Esophagus (tissue), 2 donors: Measurements from ENCODE around the gene RPL36A. TPM values are rescaled to one million over a fixed set of nuclear protein-coding genes. Genes with fewer than 3 reads are reported as not detected.

Experiments used
- H3K27ac ChIP-seq, 2 donors: one replicate each; pipeline ENCODE4 v1.5.1; 2013; ENCODE audit warnings: low read depth in 2 of 2, mild to moderate bottlenecking in 2 of 2, inconsistent platforms in 1 of 2, low read length in 1 of 2, moderate library complexity in 1 of 2
- H3K27me3 ChIP-seq, 2 donors: one replicate each; pipeline ENCODE4 v1.6.1; 2013; ENCODE audit warnings: low read length in 2 of 2, control low read depth in 1 of 2, mild to moderate bottlenecking in 1 of 2; ENCODE audit not compliant: insufficient read depth in 2 of 2, control insufficient read depth in 1 of 2
- H3K36me3 ChIP-seq, 2 donors: one replicate each; pipeline ENCODE4 v1.6.1; 2013; ENCODE audit warnings: low read length in 1 of 2; ENCODE audit not compliant: control insufficient read depth in 2 of 2, insufficient read depth in 2 of 2
- H3K4me1 ChIP-seq, 2 donors: one replicate each; pipeline ENCODE4 v1.6.1; 2013; ENCODE audit warnings: low read length in 1 of 2; ENCODE audit not compliant: control insufficient read depth in 2 of 2, insufficient read depth in 2 of 2
- H3K4me3 ChIP-seq, 2 donors: one replicate each; pipeline ENCODE4 v1.5.1; 2013; ENCODE audit warnings: low read length in 2 of 2, mild to moderate bottlenecking in 2 of 2, low read depth in 1 of 2, moderate library complexity in 1 of 2
- H3K9me3 ChIP-seq, 2 donors: one replicate each; pipeline ENCODE4 v1.6.1; 2013; ENCODE audit warnings: mild to moderate bottlenecking in 2 of 2, low read depth in 1 of 2, low read length in 1 of 2, moderate library complexity in 1 of 2; ENCODE audit not compliant: control insufficient read depth in 2 of 2, insufficient read depth in 1 of 2
- WGBS, 2 donors: extraction: QIAGEN DNeasy Blood & Tissue Kit; methylation state at CpG; one replicate each; pipeline ENCODE4 v1.1.7; 2013; 5-methylcytosine and 5-hydroxymethylcytosine counted together
- polyA plus RNA-seq, 2 donors: library from polyadenylated mRNA; stranded (reverse); fragments of 200-250 nt; gene quantifications; one replicate each; pipeline ENCODE4 v1.2.3, GENCODE V29; 2013
- donor health status: healthy with polysubstance abuse.
- donor health status: Bipolar disorder and iron deficiency.

RPL36A gene
- polyA plus RNA-seq, 2 donors: 2,702 to 2,895 TPM

DNA sequence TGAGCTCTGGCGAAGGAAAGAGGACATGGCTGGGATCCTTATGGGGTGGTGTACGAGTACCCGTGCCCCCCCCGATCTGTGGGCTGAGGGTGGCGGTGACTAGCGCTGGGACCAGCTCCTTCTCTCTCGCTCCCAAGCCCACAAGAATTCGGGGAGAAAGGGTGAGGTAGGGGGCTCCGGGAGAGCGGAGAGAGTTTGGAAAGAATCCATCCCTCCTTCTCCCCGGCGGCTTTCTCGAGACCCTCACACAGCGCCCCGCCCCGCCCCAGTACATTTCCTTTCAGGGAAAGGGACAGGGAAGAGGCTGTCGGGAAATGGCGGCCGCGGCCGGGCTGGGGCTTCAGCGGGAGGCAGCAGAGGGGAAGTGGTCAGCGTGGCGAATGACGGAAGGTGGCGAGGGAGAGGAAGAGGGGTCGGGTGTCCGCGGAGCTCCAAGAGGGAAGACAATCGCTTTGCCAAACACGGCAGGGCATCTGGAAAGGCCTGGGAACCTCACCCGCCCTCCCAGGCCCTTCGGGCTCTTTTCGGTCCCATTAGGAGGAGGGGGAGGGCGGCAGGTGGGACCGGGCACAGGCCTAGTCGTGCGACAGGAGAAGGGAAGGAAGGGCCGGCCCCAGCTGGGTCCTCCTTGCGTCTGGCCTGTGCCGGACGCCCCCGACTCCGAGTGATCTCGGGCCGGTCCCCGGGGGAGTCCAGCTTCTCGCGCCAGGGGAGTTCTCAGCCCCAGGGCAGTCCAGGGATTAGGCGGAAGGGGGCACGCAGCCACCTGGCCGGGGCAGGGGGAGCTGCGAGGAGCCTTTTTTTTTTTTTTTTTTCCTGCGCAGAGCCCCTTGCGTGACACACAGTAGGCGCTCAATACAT is 27.4 kb downstream of the RPL36A start:
- Histone ChIP-seq H3K36me3 (no peaks in the 10 kb centered on the region), H3K4me3 (peak overlapping the region; percentile 59 to 68), H3K4me1 (peaks cover 0 to 3% of the 10 kb centered on the region in 2 donors), H3K27ac (peak overlapping the region; percentile 83 to 84), H3K27me3 (no peaks in the 10 kb centered on the region), H3K9me3 (no peaks in the 10 kb centered on the region)
- WGBS, 2 donors: 1 to 25% methylated on average over 55 to 56 of the region's 56 CpGs

DNA sequence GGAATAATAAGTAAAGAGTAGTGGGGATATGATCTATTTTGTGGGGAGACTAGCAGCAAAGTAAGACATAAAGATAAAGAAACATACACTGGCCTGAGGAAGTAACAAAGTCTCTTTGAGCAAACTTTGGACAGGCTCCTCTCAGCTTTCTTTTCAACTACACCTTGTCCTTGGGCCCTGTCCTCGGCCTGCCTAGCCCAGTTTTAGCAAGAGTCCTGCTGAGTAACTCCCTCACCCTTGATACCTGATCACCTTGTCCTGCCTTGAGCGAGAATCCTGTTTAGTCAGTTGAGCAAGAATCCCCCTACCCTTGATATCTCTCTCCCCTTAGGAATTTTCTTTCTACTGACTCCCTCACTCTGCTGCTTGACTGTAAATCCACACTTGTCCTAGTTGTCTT is 28.7 kb downstream of the RPL36A start:
- WGBS, 2 donors: 42 to 85% methylated on average over 2 of the region's 2 CpGs
- Histone ChIP-seq H3K27ac (no peak overlapping the region), H3K4me3 (no peak overlapping the region)

DNA sequence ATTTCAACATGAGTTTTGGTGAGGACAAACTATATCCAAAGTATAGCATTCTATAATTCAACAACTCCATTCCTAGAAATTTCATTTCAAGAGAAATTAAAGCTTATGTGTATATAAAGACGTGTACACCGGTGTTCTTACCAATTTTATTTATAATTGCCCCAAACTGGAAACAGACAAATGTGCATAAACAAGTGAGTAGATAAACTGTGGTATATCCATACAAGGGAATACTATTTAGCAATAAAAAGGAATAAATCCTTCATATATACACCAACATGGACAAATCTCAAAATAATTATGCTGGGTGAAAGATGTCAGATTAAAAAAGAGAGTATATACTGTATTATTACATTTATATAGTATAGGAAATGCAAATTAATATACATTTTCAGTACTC is 37.1 kb downstream of the RPL36A start:
- no peaks in the 10 kb centered on the region for H3K36me3 ChIP-seq
- H3K27ac ChIP-seq: no peak overlapping the region
- no peaks in the 10 kb centered on the region for H3K27me3 ChIP-seq
- no peak overlapping the region for H3K4me3 ChIP-seq
- WGBS, 2 donors: 88 to 95% methylated on average over 2 of the region's 2 CpGs
- no peaks in the 10 kb centered on the region for H3K4me1 ChIP-seq
- no peaks in the 10 kb centered on the region for H3K9me3 ChIP-seq

More for the DNA sequence above, 28.7 kb downstream of the RPL36A start:
- peaks cover 0 to 3% of the 10 kb centered on the region in 2 donors for H3K4me1 ChIP-seq
- no peaks in the 10 kb centered on the region for H3K9me3 ChIP-seq
- H3K27me3 ChIP-seq: no peaks in the 10 kb centered on the region
- H3K36me3 ChIP-seq: no peaks in the 10 kb centered on the region

- Histone ChIP-seq H3K36me3 (no peaks in the 10 kb centered on the region), H3K9me3 (no peaks in the 10 kb centered on the region), H3K4me1 (no peaks in the 10 kb centered on the region), H3K27me3 (no peaks in the 10 kb centered on the region), H3K4me3 (no peak overlapping the region), H3K27ac (no peak overlapping the region)
- 79 to 84% methylated on average over 1 of the region's 1 CpG for WGBS, 2 donors
These were observed 39.1 kb downstream of the RPL36A start for GRCh38 chrX:101429934-101430333.

DNA sequence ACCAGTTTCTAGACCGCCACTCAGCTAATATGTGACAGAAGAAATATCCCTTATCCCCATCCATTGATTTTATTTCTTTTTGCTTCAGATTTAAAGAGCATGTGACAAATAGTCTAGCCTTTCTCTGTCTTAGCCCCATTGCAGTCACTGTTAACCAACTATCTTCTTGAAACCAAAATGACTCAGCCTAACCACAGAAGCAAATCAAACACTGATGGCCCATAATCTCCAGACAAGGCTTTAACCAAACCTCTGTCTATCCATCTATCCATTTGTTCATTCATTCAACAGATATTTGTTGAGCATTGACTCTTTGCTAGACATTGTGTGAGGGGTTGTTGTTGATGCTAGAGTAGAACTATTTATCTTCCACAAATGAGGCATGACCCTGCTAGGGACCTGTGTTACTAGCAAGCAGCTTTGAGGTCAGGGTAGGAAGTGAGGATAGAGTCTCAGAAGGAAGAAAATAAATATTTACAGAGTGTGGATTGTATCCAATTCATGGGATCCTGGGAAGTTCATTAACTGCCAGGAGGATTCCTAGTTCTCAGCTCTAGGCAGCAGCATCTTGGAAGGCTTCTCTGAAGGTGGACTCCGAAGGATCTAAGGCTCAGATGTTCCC is 39.8 kb downstream of the RPL36A start:
- 80 to 98% methylated on average over 2 of the region's 2 CpGs for whole genome bisulfite sequencing, 2 donors
- no peaks in the 10 kb centered on the region for H3K27me3 ChIP-seq
- H3K4me1 ChIP-seq: no peaks in the 10 kb centered on the region
- no peaks in the 10 kb centered on the region for H3K9me3 ChIP-seq
- no peak overlapping the region for H3K27ac ChIP-seq
- H3K36me3 ChIP-seq: no peaks in the 10 kb centered on the region
- H3K4me3 ChIP-seq: no peak overlapping the region

DNA sequence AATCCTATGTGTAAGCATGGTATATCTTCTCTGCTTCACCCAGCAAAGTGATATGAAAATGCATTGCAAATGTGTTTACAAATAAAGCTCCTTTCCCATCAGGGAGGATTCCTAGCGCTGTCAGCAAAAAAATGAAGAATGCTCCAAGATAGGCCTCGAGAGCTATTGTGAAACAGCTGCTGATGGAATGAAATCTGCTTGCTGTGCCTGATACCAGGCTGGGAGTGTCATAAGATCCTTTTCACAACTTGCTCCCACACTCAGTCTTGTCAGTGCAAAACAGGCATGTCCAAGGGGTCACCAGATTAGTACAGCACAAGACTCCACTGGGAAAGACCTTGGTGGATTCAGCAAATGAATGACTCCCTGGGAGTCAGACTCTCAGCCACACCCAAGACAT is 51.3 kb downstream of the RPL36A start:
- Histone ChIP-seq H3K36me3 (peaks cover 0 to 5% of the 10 kb centered on the region in 2 donors), H3K27ac (no peak overlapping the region), H3K4me3 (no peak overlapping the region), H3K4me1 (no peaks in the 10 kb centered on the region), H3K9me3 (no peaks in the 10 kb centered on the region), H3K27me3 (no peaks in the 10 kb centered on the region)
- 82 to 86% methylated on average over 2 of the region's 2 CpGs for WGBS, 2 donors

Other genes starting within 250 kb of the RPL36A start
- gene DRP2, start 171.2 kb upstream of the RPL36A start, polyA plus RNA-seq: under 1 TPM; 0.06 TPM
- under 1 TPM; 0.07 to 0.14 TPM for gene TAF7L, start 99.7 kb upstream of the RPL36A start, polyA plus RNA-seq
- 1 to 10 TPM; 4.3 to 9.8 TPM for gene TIMM8A, start 42.3 kb upstream of the RPL36A start, polyA plus RNA-seq
- gene BTK, start 4.8 kb upstream of the RPL36A start, polyA plus RNA-seq: 1 to 10 TPM in 1 of 2 donors, under 1 TPM in 1; 0.55 to 1.1 TPM
- gene GLA, start 16.9 kb downstream of the RPL36A start, polyA plus RNA-seq: 10 to 100 TPM; 16.7 to 19.8 TPM
- 10 to 100 TPM; 31.5 to 51.5 TPM for gene HNRNPH2, start 17.2 kb downstream of the RPL36A start, polyA plus RNA-seq
- gene ARMCX4, start 94.4 kb downstream of the RPL36A start, polyA plus RNA-seq: 1 to 10 TPM; 3.3 to 8.4 TPM
- 1 to 10 TPM; 4.0 to 5.5 TPM for gene ARMCX1, start 159.5 kb downstream of the RPL36A start, polyA plus RNA-seq
- gene ARMCX6, start 227.0 kb downstream of the RPL36A start, polyA plus RNA-seq: 10 to 100 TPM; 11.9 to 27.3 TPM
- 1 to 10 TPM; 7.1 to 7.4 TPM for gene ARMCX3, start 232.1 kb downstream of the RPL36A start, polyA plus RNA-seq